NT2/D1 (cell line): Measurements from ENCODE around the gene FNTB.
A peak's percentile ranks its signal among the peaks of the same experiment; 100 is the strongest.

Experiments
- DNase-seq: peaks from one replicate; pipeline ENCODE4 v3.0.0-alpha.2; 2011; ENCODE audit warnings: low read depth, low spot score
- H3K27me3 ChIP-seq: 2 replicates; pipeline ENCODE4 v1.6.0; 2011; ENCODE audit warnings: mild to moderate bottlenecking; ENCODE audit not compliant: insufficient read length, insufficient read depth
- H3K36me3 ChIP-seq: 2 replicates; pipeline ENCODE4 v1.6.1; 2011; ENCODE audit warnings: mild to moderate bottlenecking, low read length, mixed read lengths; ENCODE audit not compliant: insufficient read depth, insufficient read length
- H3K4me1 ChIP-seq: 2 replicates; pipeline ENCODE4 v1.5.1; 2011; ENCODE audit not compliant: insufficient read depth, insufficient read length
- H3K4me3 ChIP-seq: 2 replicates; pipeline ENCODE4 v1.5.1; 2011; ENCODE audit warnings: low read depth; ENCODE audit not compliant: insufficient read length
- H3K9ac ChIP-seq: 2 replicates; pipeline ENCODE4 v1.6.0; 2011; ENCODE audit warnings: low read depth; ENCODE audit not compliant: insufficient read length
- H3K9me3 ChIP-seq: 2 replicates; pipeline ENCODE4 v1.5.1; 2011; ENCODE audit warnings: mild to moderate bottlenecking, low read length; ENCODE audit not compliant: insufficient read depth
- SUZ12 ChIP-seq: IDR thresholded peaks from 2 replicates; pipeline ENCODE4 v1.6.1; 2011; ENCODE audit not compliant: insufficient read length, insufficient read depth; ENCODE audit errors: extremely low read depth
- YY1 ChIP-seq: IDR thresholded peaks from 2 replicates; pipeline ENCODE4 v1.6.1; 2011; ENCODE audit not compliant: insufficient read length, insufficient read depth
- ZNF274 ChIP-seq: IDR thresholded peaks from 2 replicates; pipeline ENCODE4 v1.6.1; 2011; ENCODE audit warnings: mild to moderate bottlenecking, low read depth, low read length

FNTB gene

GRCh38 chr14:64965356-64966000, 21.2 kb upstream of the FNTB start:
- Histone ChIP-seq H3K36me3 (peaks cover 23% of the 10 kb centered on the region), H3K9me3 (no peaks in the 10 kb centered on the region), H3K9ac (no peak overlapping the region), H3K4me1 (peaks cover 6% of the 10 kb centered on the region), H3K27me3 (no peaks in the 10 kb centered on the region), H3K4me3 (no peak overlapping the region)
- no peak for DNase-seq
- TF ChIP-seq SUZ12 (no peak), ZNF274 (no peak), YY1 (no peak)

- DNase-seq, result no peak
- no peak overlapping the region for H3K4me3 ChIP-seq
- H3K9me3 ChIP-seq, result no peaks in the 10 kb centered on the region
- TF ChIP-seq SUZ12, result no peak
- H3K9ac ChIP-seq, result no peak overlapping the region
- peaks cover 23% of the 10 kb centered on the region for H3K36me3 ChIP-seq
- H3K4me1 ChIP-seq, result peaks cover 6% of the 10 kb centered on the region
- H3K27me3 ChIP-seq, result peaks cover 2% of the 10 kb centered on the region
Observed at GRCh38 chr14:64966976-64967375, 19.7 kb upstream of the FNTB start.

- TF ChIP-seq ZNF274 (no peak), SUZ12 (no peak), YY1 (no peak)
- H3K9me3 ChIP-seq, result no peaks in the 10 kb centered on the region
- peaks cover 6% of the 10 kb centered on the region for H3K4me1 ChIP-seq
- no peak overlapping the region for H3K4me3 ChIP-seq
- no peak overlapping the region for H3K9ac ChIP-seq
- peaks cover 6% of the 10 kb centered on the region for H3K27me3 ChIP-seq
- no peak for DNase-seq
- H3K36me3 ChIP-seq, result peaks cover 18% of the 10 kb centered on the region
Observed at GRCh38 chr14:64968167-64968566, 18.5 kb upstream of the FNTB start.

GRCh38 chr14:64968651-64969050, 18.0 kb upstream of the FNTB start:
- peaks cover 6% of the 10 kb centered on the region for H3K27me3 ChIP-seq
- H3K9ac ChIP-seq, result no peak overlapping the region
- TF ChIP-seq SUZ12 (no peak), YY1 (no peak), ZNF274 (no peak)
- no peak overlapping the region for H3K4me3 ChIP-seq
- DNase-seq, result no peak
- peaks cover 3% of the 10 kb centered on the region for H3K4me1 ChIP-seq
- H3K9me3 ChIP-seq, result no peaks in the 10 kb centered on the region
- H3K36me3 ChIP-seq, result peaks cover 15% of the 10 kb centered on the region

GRCh38 chr14:64970041-64970440, 16.7 kb upstream of the FNTB start:
- H3K4me1 ChIP-seq, result peaks cover 6% of the 10 kb centered on the region
- TF ChIP-seq ZNF274 (no peak), YY1 (no peak), SUZ12 (no peak)
- H3K27me3 ChIP-seq, result peaks cover 6% of the 10 kb centered on the region
- H3K4me3 ChIP-seq, result no peak overlapping the region
- peaks cover 15% of the 10 kb centered on the region for H3K36me3 ChIP-seq
- H3K9me3 ChIP-seq, result no peaks in the 10 kb centered on the region
- no peak for DNase-seq
- H3K9ac ChIP-seq, result no peak overlapping the region

GRCh38 chr14:64970776-64971477, 15.8 kb upstream of the FNTB start:
- TF ChIP-seq YY1 (no peak), SUZ12 (no peak), ZNF274 (no peak)
- Histone ChIP-seq H3K27me3 (peaks cover 6% of the 10 kb centered on the region), H3K9ac (peak overlapping the region; percentile 87), H3K36me3 (peaks cover 15% of the 10 kb centered on the region), H3K4me3 (peak overlapping the region; percentile 65), H3K9me3 (no peaks in the 10 kb centered on the region), H3K4me1 (peaks cover 6% of the 10 kb centered on the region)
- DNase-seq, result no peak

- TF ChIP-seq SUZ12 (no peak), YY1 (no peak), ZNF274 (no peak)
- H3K9ac ChIP-seq, result peak overlapping the region; percentile 87
Observed at GRCh38 chr14:64971491-64971942, 15.2 kb upstream of the FNTB start.

More at GRCh38 chr14:64971491-64971942, 15.2 kb upstream of the FNTB start:
- Histone ChIP-seq H3K4me3 (peak overlapping the region; percentile 65), H3K36me3 (peaks cover 15% of the 10 kb centered on the region), H3K4me1 (peaks cover 6% of the 10 kb centered on the region), H3K27me3 (peaks cover 6% of the 10 kb centered on the region), H3K9me3 (no peaks in the 10 kb centered on the region)
- DNase-seq, result no peak
